Measurements from ENCODE around the gene PRELP. TPM values are rescaled to one million over a fixed set of nuclear protein-coding genes. Genes with fewer than 3 reads are reported as not detected.

Gene PRELP
- total RNA-seq (2013; cell fraction: nucleolus; rRNA removed) = not detected in 2 replicates
- total RNA-seq (2014; rRNA removed) = not detected in 2 replicates
- not detected in 2 replicates for total RNA-seq (2014; rRNA removed; fragmentation: Illumina TruSeq; extraction: Trizol)
- total RNA-seq (2021) = 0.05 TPM in 2 replicates
- not detected for polyA plus RNA-seq (2011; ENCODE audit: low read depth)
- not detected in 2 replicates for polyA plus RNA-seq (2011; rRNA removed)
- polyA plus RNA-seq (2011; cell fraction: cytosol; rRNA removed) = not detected in 2 replicates
- polyA plus RNA-seq (2011; cell fraction: nucleus; rRNA removed) = not detected in 2 replicates
- polyA plus RNA-seq (2012) = not detected in 2 replicates
- polyA plus RNA-seq (2014; fragmentation: Illumina TruSeq; extraction: Trizol) = not detected in 2 replicates
- polyA plus RNA-seq (2014; fragmentation: Nextera tagmentation; extraction: Ambion mirVana) = not detected
- polyA plus RNA-seq (2014; rRNA removed) = not detected in 2 replicates
- under 1 TPM in 1 of 2 experiments, not detected in 1; 0.03 TPM for polyA plus RNA-seq (2016; fragmentation: Nextera tagmentation; extraction: Ambion mirVana)
- not detected in 2 replicates for polyA minus RNA-seq (2011; rRNA and poly(A)+ RNA removed)
- polyA minus RNA-seq (2011; cell fraction: cytosol; rRNA and poly(A)+ RNA removed) = not detected in 2 replicates
- polyA minus RNA-seq (2011; cell fraction: nucleus; rRNA and poly(A)+ RNA removed) = not detected in 2 replicates
- percentile 5 among the genes with signal in this experiment for Bru-seq, nascent RNA
- BruChase-seq, experiment 1, labeled RNA remaining after a 6-hour chase = not detected
- BruChase-seq, experiment 2, labeled RNA remaining after a 2-hour chase = not detected
- long read RNA-seq, experiment 1 = 0 reads
- long read RNA-seq, experiment 2 = 0 reads

GRCh38 chr1:203475012-203475981 lies at the start of gene PRELP:
TSS of gene PRELP (plus strand) at chr1:203475806. CDS start at chr1:203483185, 7,379 bp downstream.
- H3K36me3 ChIP-seq (ENCODE audit: control insufficient read depth in 2 of 2, insufficient read depth in 2 of 2, low read length in 1 of 2) = no peaks in the 10 kb centered on the region
- DNase-seq (ENCODE audit: low read depth, low spot score) (no peak), ATAC-seq (no peak), FAIRE-seq (no peak)
- in situ Hi-C loops (cut with MboI) = no loop called here
- no peaks in the 10 kb centered on the region for H4K20me1 ChIP-seq (ENCODE audit: control insufficient read depth, insufficient read depth)
- no peak within 1 kb of the TSS for H2AFZ ChIP-seq (ENCODE audit: control insufficient read depth, low read depth, low read length)
- intact Hi-C loops (cut with micrococcal nuclease; ENCODE audit: unreplicated experiment) = no loop called here
- H3K9me3 ChIP-seq (replicated peaks; ENCODE audit: control insufficient read depth, insufficient read depth, low read length) = no peaks in the 10 kb centered on the region
- H3K9ac ChIP-seq (ENCODE audit: control insufficient read depth, insufficient read depth, low read length) = no peak within 1 kb of the TSS
- ChIA-PET RAD21 (ENCODE audit: unreplicated experiment) (interaction anchor here (0.5 to 2.6 kb wide), 5 partner anchors 10 to 146 kb away, joined by 3 to 13 read pairs (median 3); no protein-coding TSS in a partner anchor), SMC1A (ENCODE audit: uncharacterized antibody, unreplicated experiment) (interaction anchor here (0.7 to 3.4 kb wide), 10 partner anchors 9 to 178 kb away, joined by 3 to 16 read pairs (median 4); no protein-coding TSS in a partner anchor), CTCF (interaction anchor here (0.7 to 8.2 kb wide), 10 partner anchors 9 to 226 kb away, joined by 3 to 80 read pairs (median 4); no protein-coding TSS in a partner anchor), POLR2A (interaction anchor here (1.0 to 1.2 kb wide), 4 partner anchors 9 to 22 kb away, joined by 3 to 5 read pairs (median 4); no protein-coding TSS in a partner anchor)
- H3K4me2 ChIP-seq (ENCODE audit: control insufficient read depth, insufficient read depth) = no peak within 1 kb of the TSS
- no peak for TF ChIP-seq TAF1 (IDR thresholded peaks at IDR 0.05; ENCODE audit: borderline replicate concordance, low read depth, low read length)
- TF ChIP-seq, protein P1, sequence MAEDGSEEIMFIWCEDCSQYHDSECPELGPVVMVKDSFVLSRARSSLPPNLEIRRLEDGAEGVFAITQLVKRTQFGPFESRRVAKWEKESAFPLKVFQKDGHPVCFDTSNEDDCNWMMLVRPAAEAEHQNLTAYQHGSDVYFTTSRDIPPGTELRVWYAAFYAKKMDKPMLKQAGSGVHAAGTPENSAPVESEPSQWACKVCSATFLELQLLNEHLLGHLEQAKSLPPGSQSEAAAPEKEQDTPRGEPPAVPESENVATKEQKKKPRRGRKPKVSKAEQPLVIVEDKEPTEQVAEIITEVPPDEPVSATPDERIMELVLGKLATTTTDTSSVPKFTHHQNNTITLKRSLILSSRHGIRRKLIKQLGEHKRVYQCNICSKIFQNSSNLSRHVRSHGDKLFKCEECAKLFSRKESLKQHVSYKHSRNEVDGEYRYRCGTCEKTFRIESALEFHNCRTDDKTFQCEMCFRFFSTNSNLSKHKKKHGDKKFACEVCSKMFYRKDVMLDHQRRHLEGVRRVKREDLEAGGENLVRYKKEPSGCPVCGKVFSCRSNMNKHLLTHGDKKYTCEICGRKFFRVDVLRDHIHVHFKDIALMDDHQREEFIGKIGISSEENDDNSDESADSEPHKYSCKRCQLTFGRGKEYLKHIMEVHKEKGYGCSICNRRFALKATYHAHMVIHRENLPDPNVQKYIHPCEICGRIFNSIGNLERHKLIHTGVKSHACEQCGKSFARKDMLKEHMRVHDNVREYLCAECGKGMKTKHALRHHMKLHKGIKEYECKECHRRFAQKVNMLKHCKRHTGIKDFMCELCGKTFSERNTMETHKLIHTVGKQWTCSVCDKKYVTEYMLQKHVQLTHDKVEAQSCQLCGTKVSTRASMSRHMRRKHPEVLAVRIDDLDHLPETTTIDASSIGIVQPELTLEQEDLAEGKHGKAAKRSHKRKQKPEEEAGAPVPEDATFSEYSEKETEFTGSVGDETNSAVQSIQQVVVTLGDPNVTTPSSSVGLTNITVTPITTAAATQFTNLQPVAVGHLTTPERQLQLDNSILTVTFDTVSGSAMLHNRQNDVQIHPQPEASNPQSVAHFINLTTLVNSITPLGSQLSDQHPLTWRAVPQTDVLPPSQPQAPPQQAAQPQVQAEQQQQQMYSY (CRISPR knock-in tag; IDR thresholded peaks at IDR 0.05) = no peak
- no peak for TF ChIP-seq USF2 (IDR thresholded peaks at IDR 0.05; ENCODE audit: borderline replicate concordance, low read depth, low read length)
- 41% methylated on average over 8 of the region's 8 CpGs for WGBS (ENCODE audit: insufficient coverage, insufficient replicate concordance, low lambda C conversion rate, missing lambda C conversion rate)
- H3K27ac ChIP-seq (ENCODE audit: control insufficient read depth, insufficient read depth) = no peak within 1 kb of the TSS
- H3K27me3 ChIP-seq (replicated peaks in 1 of 2; ENCODE audit: control insufficient read depth in 2 of 2, insufficient read depth in 2 of 2, low read length in 1 of 2) = peaks cover 2 to 6% of the 10 kb centered on the region in 2 experiments; a peak in 2 of 4 replicates
- H3K4me3 ChIP-seq = no peak within 1 kb of the TSS
- no peaks in the 10 kb centered on the region for H3K79me2 ChIP-seq (ENCODE audit: control insufficient read depth, insufficient read depth, low read length)
- no TSS peak for BruUV-seq (replicated peaks)
- peaks cover 9% of the 10 kb centered on the region; the same call in 1 of the 2 replicates for H3K4me1 ChIP-seq (ENCODE audit: control insufficient read depth, insufficient read depth, low read length)

All from GM12878 (cell line).